GM18858 (cell line): ENCODE data around the gene CBLN3.

Experiments used
- ATAC-seq: cut with Tn5 transposase; IDR thresholded peaks from one replicate; pipeline ENCODE4 v1.9.1; 2021; ENCODE audit not compliant: unreplicated experiment

The CBLN3 gene

DNA sequence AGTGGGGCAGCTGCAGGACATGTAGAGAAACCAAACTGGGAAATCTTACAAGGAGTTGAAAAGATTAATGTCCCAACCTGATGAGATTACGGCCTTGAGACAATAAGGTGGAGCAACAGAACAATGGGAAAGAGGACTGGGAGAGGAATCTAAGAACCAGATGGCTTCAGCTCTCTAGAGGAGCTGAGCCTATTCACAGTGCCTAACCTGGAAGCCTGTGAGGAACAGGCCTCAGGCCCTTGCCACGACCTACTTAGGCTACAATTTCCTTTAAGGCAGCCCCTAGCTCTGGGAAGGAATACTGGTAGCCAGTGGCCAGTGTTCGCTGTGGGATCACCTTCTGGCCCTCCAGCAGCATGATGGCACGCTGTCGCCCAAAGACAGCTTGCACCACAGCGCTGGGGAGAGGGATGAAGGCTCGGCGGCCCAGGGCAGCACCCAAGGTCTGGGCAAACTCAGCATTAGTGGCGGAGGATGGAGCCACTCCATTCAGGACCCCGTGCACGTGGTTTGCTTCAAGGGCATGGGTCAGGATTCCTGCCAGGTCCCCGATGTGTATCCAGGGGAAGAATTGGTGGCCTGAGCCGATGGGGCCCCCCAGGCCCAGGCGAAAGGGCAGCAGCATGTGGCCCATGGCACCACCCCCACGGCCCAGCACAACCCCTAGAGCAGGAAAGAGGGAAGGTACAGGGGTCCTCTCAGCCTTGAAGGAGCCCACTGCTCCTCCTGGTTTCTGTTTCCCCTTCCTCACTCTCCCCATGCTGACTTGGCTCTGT lies 10.6 kb upstream of the CBLN3 start:
- no peak for ATAC-seq

DNA sequence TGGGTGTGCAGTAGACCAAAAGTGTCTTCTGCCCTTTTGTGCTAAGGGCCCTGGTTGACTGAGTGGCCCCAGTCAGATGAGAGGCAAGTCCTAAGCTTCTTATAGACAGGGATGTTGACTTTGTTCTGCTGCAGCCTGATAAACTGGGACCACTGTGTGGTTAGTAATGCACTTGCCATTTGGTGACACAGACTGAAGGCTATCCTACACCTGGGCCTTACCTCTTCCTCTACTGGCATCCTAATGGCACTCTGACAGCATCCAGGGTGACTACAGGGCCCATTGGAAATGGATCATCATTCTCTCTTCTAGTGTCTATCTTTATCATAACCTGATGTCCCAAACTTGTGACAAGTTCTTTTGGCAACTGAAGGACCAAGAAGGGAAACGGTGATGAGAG lies 9.8 kb upstream of the CBLN3 start:
- no peak for ATAC-seq

DNA sequence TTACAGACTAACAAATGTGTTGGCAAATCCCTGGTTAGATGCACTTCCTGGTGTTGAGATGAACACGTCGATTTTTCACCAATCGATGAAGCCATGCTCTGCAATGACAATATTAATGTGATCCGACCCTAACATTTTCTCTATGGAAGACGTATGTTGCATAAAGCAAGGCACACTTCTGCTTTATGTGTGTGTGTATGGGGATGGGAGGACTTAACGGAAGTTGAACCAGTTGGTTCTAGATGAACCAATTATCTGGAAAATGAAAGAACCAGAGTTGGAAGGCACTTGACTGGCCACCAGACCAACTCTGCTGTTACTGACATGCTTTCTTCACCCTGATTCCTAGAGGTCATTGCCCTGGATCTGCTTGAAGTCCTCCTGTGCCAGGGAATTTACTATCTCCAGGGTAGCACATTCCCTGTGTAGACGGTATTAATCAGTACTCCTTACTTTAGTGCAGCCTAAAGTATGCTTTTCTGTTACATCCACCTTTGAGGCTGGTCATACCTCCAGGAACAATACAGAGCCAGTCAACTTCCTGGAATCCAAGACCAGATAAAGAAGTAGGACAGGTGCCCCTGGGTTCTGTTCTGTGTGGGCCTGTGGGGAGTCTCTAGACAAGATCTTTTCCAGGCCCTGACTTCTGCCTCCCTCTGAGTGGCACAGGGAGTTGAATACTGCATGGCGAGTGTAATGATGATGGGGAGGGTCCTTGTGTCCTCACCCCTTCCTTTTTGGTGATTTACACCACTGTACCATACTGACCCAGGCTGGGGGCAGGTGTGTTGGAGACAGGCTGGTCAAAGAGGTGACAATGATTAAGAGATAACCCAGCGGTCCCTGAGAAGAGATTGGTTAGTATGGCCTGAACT lies 9.0 kb upstream of the CBLN3 start:
- ATAC-seq: no peak

DNA sequence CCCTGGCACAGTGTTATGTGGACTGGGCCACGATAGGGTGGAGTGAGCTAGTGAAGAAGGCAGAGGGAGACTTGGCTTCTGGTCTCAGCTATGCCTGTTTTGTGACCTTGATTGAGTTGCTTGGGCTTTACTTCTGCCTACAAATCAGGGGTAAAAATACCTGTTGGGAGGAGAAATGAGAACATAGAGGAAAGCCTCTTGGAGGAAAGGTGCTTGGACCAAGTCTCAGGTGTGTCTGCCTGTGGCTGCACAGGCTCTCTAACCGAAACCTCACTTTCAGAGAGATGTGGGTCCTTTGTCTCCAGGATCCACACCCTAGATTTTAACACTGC lies 8.2 kb upstream of the CBLN3 start:
- ATAC-seq: no peak

DNA sequence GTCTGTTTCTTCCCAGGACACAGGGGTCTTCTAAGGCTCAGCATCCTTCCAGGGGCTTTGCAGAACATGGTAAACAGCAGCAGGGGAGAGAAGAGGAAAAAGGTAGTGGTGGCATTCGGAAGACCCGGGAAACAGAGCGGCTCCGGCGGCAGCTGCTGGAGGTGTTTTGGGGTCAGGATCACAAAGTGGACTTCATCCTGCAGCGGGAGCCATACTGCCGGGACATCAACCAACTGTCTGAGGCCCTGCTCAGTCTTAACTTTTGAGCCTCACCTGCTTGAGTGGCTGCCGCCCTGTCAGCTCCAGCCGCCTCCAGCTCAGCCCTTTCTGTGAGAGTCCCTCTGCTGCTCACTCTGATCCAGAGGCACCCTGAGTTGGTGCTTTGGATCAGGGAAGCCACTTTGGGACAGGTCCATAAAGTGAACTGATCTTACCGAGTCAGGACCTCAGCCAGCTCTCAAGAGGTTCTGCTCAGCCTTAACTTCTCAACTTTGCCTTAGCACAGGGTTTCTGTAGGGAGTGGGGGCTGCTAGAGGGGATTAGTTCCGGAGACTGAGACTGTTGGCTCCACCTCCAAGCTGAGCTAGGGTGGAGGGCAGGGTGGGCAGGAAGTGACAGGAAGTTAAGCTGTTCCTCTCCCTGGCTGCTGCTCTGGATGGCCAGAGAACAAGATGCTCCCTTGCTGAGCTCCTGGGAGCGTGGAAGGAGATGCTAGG lies 7.7 kb upstream of the CBLN3 start:
- no peak for ATAC-seq

DNA sequence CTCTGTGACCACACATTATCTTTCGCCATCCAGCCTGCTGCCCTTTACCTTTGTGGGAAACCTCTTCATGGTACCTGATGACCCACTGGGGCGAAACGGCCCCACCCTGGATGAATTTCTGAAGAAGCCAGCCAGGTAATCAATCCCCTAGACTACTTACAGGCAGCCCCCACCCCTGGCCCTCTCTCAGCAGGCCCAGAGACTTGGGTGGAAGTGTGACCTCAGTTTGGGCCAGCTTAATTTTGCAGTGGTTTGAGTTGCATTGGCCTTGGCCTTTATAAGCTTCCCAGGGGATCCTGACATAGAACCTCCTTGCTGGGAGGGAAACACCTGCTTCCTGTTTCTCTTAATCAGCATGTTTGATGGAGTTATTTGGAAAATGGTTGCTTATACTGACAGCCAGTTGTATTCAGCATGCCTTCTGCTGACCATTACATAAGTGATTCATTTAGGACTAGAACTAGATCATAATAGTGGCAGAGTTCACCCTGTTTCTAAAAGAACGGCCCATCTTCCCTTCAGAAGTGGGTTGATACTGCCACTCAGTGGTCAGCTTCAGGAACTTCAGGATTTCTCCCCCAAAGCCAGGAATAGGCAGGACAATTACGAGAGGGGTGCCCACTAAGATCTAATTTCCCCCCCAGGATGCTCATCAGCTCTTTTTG lies 7.0 kb upstream of the CBLN3 start:
- no peak for ATAC-seq

GRCh38 chr14:24435998-24436354 lies 6.5 kb upstream of the CBLN3 start:
- ATAC-seq: no peak

DNA sequence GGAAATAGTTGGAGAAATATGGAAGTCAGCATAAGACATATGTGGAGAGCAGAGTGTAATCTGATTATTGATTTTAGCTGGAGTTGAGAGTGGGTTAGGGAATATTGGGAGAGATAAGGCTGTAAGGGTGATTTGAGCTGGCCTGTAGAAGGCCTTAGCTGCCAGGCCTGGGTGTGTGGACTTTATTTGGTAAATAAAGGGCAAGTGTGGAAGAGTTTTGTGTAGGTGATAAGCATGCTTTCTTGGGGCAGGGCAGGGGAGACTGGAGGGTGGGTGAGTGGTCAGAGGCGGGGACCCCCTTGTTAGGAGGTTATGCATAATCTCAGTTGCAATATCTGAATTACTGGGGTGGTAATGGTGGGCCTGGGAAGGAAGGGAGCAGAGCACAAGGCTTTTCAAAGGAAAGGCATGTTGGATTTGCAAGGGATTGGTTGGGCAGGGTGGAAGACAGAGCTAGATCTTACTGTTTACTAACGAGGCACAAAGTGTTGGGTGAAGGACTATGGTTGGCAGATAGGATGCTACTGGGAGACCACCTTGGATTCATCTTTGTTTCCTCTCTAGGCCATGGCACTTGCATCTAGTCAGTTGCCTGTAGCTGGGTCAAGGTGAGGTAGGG lies 5.8 kb upstream of the CBLN3 start:
- ATAC-seq: no peak

DNA sequence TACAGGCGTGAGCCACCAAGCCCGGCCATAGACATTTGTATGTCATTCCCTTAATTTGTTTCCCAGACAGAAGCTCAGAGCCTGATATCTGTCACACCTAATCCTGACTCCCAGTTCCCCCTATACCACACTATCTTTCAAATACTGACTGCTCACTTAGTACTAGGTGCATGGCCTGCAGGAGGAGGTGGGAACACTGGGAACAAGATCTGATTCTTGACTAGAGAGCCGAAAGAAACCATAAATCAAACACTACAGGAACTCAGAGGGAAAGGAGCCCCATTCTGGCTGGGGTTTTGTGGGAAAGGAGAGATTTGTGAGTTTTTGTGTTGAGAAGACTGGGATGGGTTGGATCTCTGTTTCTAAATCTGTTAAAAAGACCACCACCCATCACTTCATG lies 5.2 kb upstream of the CBLN3 start:
- no peak for ATAC-seq

- ATAC-seq: no peak
Observed at GRCh38 chr14:24434036-24434435, 4.6 kb upstream of the CBLN3 start.

DNA sequence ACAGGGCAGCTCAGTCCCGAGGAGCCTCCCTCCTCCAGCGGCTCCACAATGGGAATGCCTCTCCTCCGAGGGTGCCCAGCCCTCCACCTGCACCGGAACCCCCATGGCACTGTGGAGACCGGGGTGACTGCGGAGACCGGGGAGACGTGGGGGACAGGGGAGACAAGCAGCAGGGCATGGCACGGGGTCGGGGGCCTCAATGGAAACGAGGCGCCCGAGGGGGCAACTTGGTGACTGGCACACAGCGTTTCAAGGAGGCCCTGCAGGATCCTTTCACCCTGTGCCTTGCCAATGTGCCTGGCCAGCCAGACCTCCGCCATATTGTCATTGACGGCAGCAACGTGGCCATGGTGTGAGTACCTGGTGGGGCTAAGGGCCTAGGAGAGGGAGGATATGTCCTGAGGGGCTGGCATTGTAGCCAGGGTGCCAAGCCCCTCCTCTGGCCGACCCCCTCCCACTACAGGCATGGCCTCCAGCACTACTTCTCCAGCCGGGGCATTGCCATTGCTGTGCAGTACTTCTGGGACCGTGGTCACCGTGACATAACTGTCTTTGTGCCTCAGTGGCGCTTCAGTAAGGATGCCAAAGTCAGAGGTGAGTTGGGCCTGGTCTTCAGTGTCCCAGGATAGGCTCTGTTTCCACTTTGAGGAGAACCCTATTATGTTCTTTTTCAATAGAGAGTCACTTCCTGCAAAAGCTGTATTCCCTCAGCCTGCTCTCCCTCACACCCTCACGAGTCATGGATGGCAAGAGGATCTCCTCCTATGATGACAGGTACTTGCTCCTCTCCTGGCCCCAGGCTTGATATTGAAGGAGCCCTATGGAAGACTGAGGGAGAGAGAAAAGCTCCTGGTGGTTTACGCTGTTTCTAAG lies 3.0 kb upstream of the CBLN3 start:
- no peak for ATAC-seq

DNA sequence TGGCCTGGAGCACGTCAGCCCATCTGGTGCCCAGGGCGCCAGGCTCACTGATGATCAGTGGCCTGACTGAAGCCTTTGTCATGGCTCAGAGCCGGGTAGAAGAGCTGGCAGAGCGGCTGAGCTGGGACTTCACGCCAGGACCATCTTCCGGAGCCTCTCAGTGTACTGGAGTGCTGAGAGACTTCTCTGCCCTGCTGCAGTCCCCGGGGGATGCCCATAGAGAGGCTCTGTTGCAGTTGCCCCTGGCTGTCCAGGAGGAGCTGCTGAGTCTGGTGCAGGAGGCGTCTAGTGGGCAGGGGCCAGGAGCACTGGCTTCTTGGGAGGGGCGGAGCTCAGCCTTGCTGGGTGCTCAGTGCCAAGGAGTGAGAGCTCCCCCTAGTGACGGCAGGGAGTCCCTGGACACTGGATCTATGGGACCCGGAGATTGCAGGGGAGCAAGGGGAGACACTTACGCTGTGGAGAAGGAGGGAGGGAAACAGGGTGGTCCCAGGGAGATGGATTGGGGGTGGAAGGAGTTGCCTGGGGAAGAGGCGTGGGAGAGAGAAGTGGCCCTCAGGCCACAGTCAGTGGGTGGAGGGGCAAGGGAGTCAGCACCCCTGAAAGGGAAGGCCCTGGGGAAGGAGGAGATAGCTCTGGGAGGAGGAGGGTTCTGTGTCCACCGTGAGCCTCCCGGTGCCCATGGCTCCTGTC lies 2.2 kb upstream of the CBLN3 start:
- ATAC-seq: peak; percentile 34

DNA sequence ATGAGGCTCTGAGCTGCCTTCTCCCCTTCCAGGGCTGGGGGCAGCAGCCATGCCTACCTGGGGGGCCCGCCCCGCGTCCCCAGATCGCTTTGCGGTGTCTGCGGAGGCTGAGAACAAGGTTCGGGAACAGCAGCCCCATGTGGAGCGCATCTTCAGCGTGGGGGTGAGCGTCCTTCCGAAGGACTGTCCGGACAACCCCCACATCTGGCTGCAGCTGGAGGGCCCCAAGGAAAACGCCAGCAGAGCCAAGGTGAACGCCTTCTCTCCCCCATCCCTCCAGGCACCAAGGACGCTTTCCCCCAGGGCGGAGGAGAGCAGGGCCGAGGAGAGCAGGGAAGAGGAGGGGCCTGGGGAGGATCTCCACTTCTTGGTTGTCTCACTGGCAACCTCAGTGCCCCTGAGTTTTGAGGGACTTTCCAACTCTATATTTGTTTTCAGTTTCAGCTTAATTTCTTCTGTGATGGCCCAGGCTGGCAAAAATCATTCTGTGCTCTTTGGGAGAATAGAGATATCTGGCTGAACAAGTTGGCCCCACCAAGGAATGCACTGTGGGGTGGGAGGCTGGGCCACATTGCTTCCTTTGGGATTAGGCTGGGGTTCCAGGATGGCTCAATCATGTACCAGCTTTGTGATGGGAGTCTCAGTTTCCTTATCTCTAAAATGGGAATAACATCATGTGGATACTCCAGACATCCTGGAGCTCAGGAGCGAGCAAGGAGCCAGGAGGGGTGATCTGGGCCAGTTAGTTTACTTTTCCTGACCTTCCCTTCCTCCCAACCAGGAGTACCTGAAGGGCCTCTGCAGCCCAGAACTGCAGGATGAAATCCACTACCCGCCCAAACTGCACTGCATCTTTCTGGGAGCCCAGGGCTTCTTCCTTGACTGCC lies 1.5 kb upstream of the CBLN3 start:
- ATAC-seq: peak; percentile 34

DNA sequence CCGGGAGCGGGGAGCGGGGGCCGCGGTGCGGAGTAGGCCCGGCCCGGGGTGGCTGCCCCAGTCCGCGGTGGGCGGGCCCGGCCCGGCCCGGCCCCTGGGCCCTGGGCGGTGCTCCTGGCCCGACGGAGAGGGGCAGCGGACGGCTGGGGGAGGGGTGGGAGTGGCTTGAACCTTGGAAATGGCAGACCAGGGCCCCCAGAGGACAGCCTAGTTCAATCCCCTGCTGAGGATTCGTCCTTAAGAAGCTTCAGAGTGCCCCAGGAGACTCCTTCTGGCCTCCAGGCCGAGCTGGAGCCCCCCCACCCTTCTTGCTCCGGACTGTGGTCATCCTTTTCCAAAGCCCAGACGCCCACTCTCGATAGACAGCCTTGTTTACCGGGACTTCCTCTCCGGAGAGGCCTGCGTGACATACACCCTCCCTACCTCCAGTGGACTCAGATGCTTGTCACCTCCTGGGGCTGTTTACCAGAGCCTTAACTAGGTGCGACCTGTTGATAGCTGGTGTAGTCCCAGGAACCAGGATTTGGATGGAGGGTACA lies 744 bp upstream of the CBLN3 start:
- peak; percentile 40 for ATAC-seq

GRCh38 chr14:24428628-24429394 lies 657 bp downstream of the CBLN3 start:
- ATAC-seq: no peak

- no peak for ATAC-seq
Observed at GRCh38 chr14:24427537-24428508, 1.6 kb downstream of the CBLN3 start.
